WERI-Rb-1 (cell line): ENCODE results near the gene GPR15LG.

Experiments used
- DNase-seq: peaks from one replicate; pipeline ENCODE4 v3.0.0-alpha.2; 2020
- H3K27ac ChIP-seq: fragments of 250-450 bp; sonication (Bioruptor Pico); 2 replicates; pipeline ENCODE4 v1.5.1; 2020; ENCODE audit warnings: mild to moderate bottlenecking, moderate library complexity
- H3K27me3 ChIP-seq: fragments of 250-450 bp; sonication (Bioruptor Pico); 2 replicates; pipeline ENCODE4 v1.5.1; 2021; ENCODE audit warnings: mild to moderate bottlenecking, low read depth, moderate library complexity; ENCODE audit not compliant: insufficient read depth, severe bottlenecking
- H3K36me3 ChIP-seq: fragments of 250-450 bp; sonication (Bioruptor Pico); 2 replicates; pipeline ENCODE4 v1.5.1; 2020; ENCODE audit warnings: mild to moderate bottlenecking, moderate library complexity
- H3K4me3 ChIP-seq: 2 replicates; pipeline ENCODE4 v1.5.1; 2011; ENCODE audit warnings: low read depth, mild to moderate bottlenecking, control low read depth, low read length
- H3K9me3 ChIP-seq: fragments of 250-450 bp; sonication (Bioruptor Pico); 2 replicates; pipeline ENCODE4 v1.5.1; 2021; ENCODE audit warnings: mild to moderate bottlenecking, moderate library complexity; ENCODE audit not compliant: severe bottlenecking
- CTCF ChIP-seq: IDR thresholded peaks from 2 replicates; pipeline ENCODE4 v1.5.1; 2011; ENCODE audit warnings: low read depth, mild to moderate bottlenecking, control low read depth, inconsistent platforms, low read length

GPR15LG gene

GRCh38 chr10:84211566-84211965, 38.0 kb downstream of the GPR15LG start:
- Histone ChIP-seq H3K27ac (no peak overlapping the region), H3K4me3 (no peak overlapping the region), H3K9me3 (no peaks in the 10 kb centered on the region), H3K36me3 (peaks cover 94% of the 10 kb centered on the region), H3K27me3 (no peaks in the 10 kb centered on the region)
- TF ChIP-seq CTCF: no peak
- no peak for DNase-seq

- no peak overlapping the region for H3K4me3 ChIP-seq
- DNase-seq: no peak
- no peaks in the 10 kb centered on the region for H3K27me3 ChIP-seq
- no peak overlapping the region for H3K27ac ChIP-seq
- H3K36me3 ChIP-seq: peaks cover 94% of the 10 kb centered on the region
- no peak for TF ChIP-seq CTCF
- H3K9me3 ChIP-seq: no peaks in the 10 kb centered on the region
Observed at GRCh38 chr10:84212014-84212413, 38.4 kb downstream of the GPR15LG start.

GRCh38 chr10:84213076-84213475, 39.5 kb downstream of the GPR15LG start:
- no peak for TF ChIP-seq CTCF
- Histone ChIP-seq H3K4me3 (no peak overlapping the region), H3K27me3 (no peaks in the 10 kb centered on the region), H3K9me3 (no peaks in the 10 kb centered on the region), H3K27ac (no peak overlapping the region), H3K36me3 (peaks cover 92% of the 10 kb centered on the region)
- DNase-seq: no peak

GRCh38 chr10:84214046-84214572, 40.5 kb downstream of the GPR15LG start:
- TF ChIP-seq CTCF: 0 out of 2 replicates have a peak, but pooled peaks have one; percentile 20
- Histone ChIP-seq H3K27me3 (no peaks in the 10 kb centered on the region), H3K27ac (no peak overlapping the region), H3K36me3 (peaks cover 92% of the 10 kb centered on the region), H3K9me3 (no peaks in the 10 kb centered on the region), H3K4me3 (no peak overlapping the region)
- no peak for DNase-seq

GRCh38 chr10:84214612-84215235, 41.1 kb downstream of the GPR15LG start:
- no peaks in the 10 kb centered on the region for H3K27me3 ChIP-seq
- H3K4me3 ChIP-seq: no peak overlapping the region
- peak; percentile 56 for DNase-seq
- H3K27ac ChIP-seq: no peak overlapping the region
- TF ChIP-seq CTCF: peak; percentile 72
- H3K9me3 ChIP-seq: no peaks in the 10 kb centered on the region
- H3K36me3 ChIP-seq: peaks cover 87% of the 10 kb centered on the region

GRCh38 chr10:84216834-84217233, 43.2 kb downstream of the GPR15LG start:
- Histone ChIP-seq H3K4me3 (no peak overlapping the region), H3K27ac (no peak overlapping the region), H3K9me3 (no peaks in the 10 kb centered on the region), H3K27me3 (no peaks in the 10 kb centered on the region), H3K36me3 (peaks cover 69% of the 10 kb centered on the region)
- no peak for TF ChIP-seq CTCF
- DNase-seq: no peak
